H9 (cell line): ENCODE results near the gene TPD52L2. TPM values are rescaled to one million over a fixed set of nuclear protein-coding genes. Genes with fewer than 3 reads are reported as not detected.
A peak's percentile ranks its signal among the peaks of the same experiment; 100 is the strongest.

Experiments used
- DNase-seq: peaks from one replicate; pipeline ENCODE4 v3.0.0-alpha.2; 2017
- H2AFZ ChIP-seq: one replicate; pipeline ENCODE4 v1.6.1; 2013; ENCODE audit warnings: mild to moderate bottlenecking, low read length, control low read depth, moderate library complexity
- H2AK5ac ChIP-seq: 2 replicates; pipeline ENCODE4 v1.6.1; 2013; ENCODE audit warnings: low read length, control low read depth, mixed read lengths; ENCODE audit not compliant: insufficient read length
- H2BK120ac ChIP-seq: one replicate; pipeline ENCODE4 v1.6.1; 2013; ENCODE audit warnings: low read depth, mild to moderate bottlenecking, low read length, control low read depth, inconsistent platforms; ENCODE audit not compliant: poor library complexity, severe bottlenecking
- H2BK12ac ChIP-seq: 2 replicates; pipeline ENCODE4 v1.6.1; 2013; ENCODE audit warnings: low read length, control low read depth, mixed read lengths, low read depth; ENCODE audit not compliant: insufficient read length
- H2BK15ac ChIP-seq: 2 replicates; pipeline ENCODE4 v1.6.1; 2013; ENCODE audit warnings: low read depth, low read length, control low read depth
- H2BK20ac ChIP-seq: one replicate; pipeline ENCODE4 v1.6.1; 2013; ENCODE audit warnings: low read depth, mild to moderate bottlenecking, low read length, control low read depth, inconsistent platforms; ENCODE audit not compliant: poor library complexity, severe bottlenecking
- H2BK5ac ChIP-seq: 2 replicates; pipeline ENCODE4 v1.6.1; 2013; ENCODE audit warnings: low read length, control low read depth, mixed read lengths; ENCODE audit not compliant: insufficient read length
- H3K14ac ChIP-seq: 2 replicates; pipeline ENCODE4 v1.6.1; 2013; ENCODE audit warnings: low read length, control low read depth; ENCODE audit not compliant: insufficient read depth
- H3K18ac ChIP-seq: 2 replicates; pipeline ENCODE4 v1.6.1; 2013; ENCODE audit warnings: low read depth, mild to moderate bottlenecking, mixed read lengths, low read length, control low read depth; ENCODE audit not compliant: insufficient read length
- H3K23ac ChIP-seq: 2 replicates; pipeline ENCODE4 v1.6.1; 2013; ENCODE audit warnings: low read length, control low read depth, mixed read lengths, low read depth; ENCODE audit not compliant: insufficient read length
- H3K23me2 ChIP-seq: 2 replicates; pipeline ENCODE4 v1.6.1; 2013; ENCODE audit warnings: low read depth, mild to moderate bottlenecking, mixed read lengths, low read length, control low read depth; ENCODE audit not compliant: insufficient read length, poor library complexity, severe bottlenecking
- H3K27ac ChIP-seq: 2 replicates; pipeline ENCODE4 v1.5.1; 2013; ENCODE audit warnings: low read length, control low read depth, mixed read lengths, low read depth; ENCODE audit not compliant: insufficient read length
- H3K27me3 ChIP-seq: 2 replicates; pipeline ENCODE4 v1.6.1; 2013; ENCODE audit warnings: low read length, control low read depth, inconsistent platforms; ENCODE audit not compliant: insufficient read depth
- H3K4ac ChIP-seq: 2 replicates; pipeline ENCODE4 v1.6.1; 2013; ENCODE audit warnings: low read depth, mild to moderate bottlenecking, control low read depth, inconsistent platforms, low read length, moderate library complexity
- H3K4me1 ChIP-seq: 2 replicates; pipeline ENCODE4 v1.6.1; 2013; ENCODE audit warnings: low read length, control low read depth, inconsistent platforms; ENCODE audit not compliant: insufficient read depth
- H3K4me2 ChIP-seq: 2 replicates; pipeline ENCODE4 v1.6.1; 2013; ENCODE audit warnings: low read length, control low read depth, mixed read lengths; ENCODE audit not compliant: insufficient read length, insufficient read depth
- H3K56ac ChIP-seq: 2 replicates; pipeline ENCODE4 v1.6.1; 2013; ENCODE audit warnings: low read depth, mild to moderate bottlenecking, mixed read lengths, low read length, control low read depth; ENCODE audit not compliant: insufficient read length
- H3K79me1 ChIP-seq: 2 replicates; pipeline ENCODE4 v1.6.1; 2013; ENCODE audit warnings: low read depth, mild to moderate bottlenecking, moderate library complexity, low read length, control low read depth, inconsistent platforms; ENCODE audit not compliant: insufficient read depth, poor library complexity, severe bottlenecking
- H3K79me2 ChIP-seq: 2 replicates; pipeline ENCODE4 v1.6.1; 2013; ENCODE audit warnings: low read length, control low read depth, inconsistent platforms; ENCODE audit not compliant: insufficient read depth
- H3K9ac ChIP-seq: 2 replicates; pipeline ENCODE4 v1.6.1; 2013; ENCODE audit warnings: low read length, control low read depth, mixed read lengths; ENCODE audit not compliant: insufficient read length; ENCODE audit errors: extremely low read depth
- H3K9me3 ChIP-seq: one replicate; pipeline ENCODE4 v1.6.1; 2013; ENCODE audit warnings: low read depth, low read length, inconsistent platforms; ENCODE audit not compliant: control insufficient read depth
- H3T11ph ChIP-seq: one replicate; pipeline ENCODE4 v1.6.1; 2013; ENCODE audit warnings: mild to moderate bottlenecking, low read length, control low read depth, inconsistent platforms
- H4K20me1 ChIP-seq: one replicate; pipeline ENCODE4 v1.6.1; 2013; ENCODE audit not compliant: control insufficient read depth, insufficient read length, insufficient read depth
- H4K5ac ChIP-seq: 2 replicates; pipeline ENCODE4 v1.6.1; 2013; ENCODE audit warnings: low read depth, mild to moderate bottlenecking, mixed read lengths, low read length, control low read depth; ENCODE audit not compliant: insufficient read length
- H4K8ac ChIP-seq: replicated peaks from 2 replicates; pipeline ENCODE4 v1.6.1; 2013; ENCODE audit warnings: low read length, control low read depth, mixed read lengths, low read depth; ENCODE audit not compliant: insufficient read length
- H4K91ac ChIP-seq: 2 replicates; pipeline ENCODE4 v1.6.1; 2013; ENCODE audit warnings: low read depth, mild to moderate bottlenecking, moderate library complexity, mixed read lengths, low read length, control low read depth; ENCODE audit not compliant: insufficient read length
- H3K27ac Mint-ChIP-seq, 3 experiments: 2 replicates in 2 of 3; 3 replicates in 1 of 3; pipeline ENCODE4 v1.8.0; 2020 to 2021; ENCODE audit warnings: mixed read lengths in 3 of 3, mild to moderate bottlenecking in 1 of 3, moderate library complexity in 1 of 3
- H3K27me3 Mint-ChIP-seq: 2 replicates; pipeline ENCODE4 v1.8.0; 2021; ENCODE audit warnings: low read depth, mild to moderate bottlenecking, moderate library complexity, mixed read lengths
- H3K36me3 Mint-ChIP-seq, 3 experiments: 2 replicates in 2 of 3; 3 replicates in 1 of 3; pipeline ENCODE4 v1.8.0; 2020 to 2021; ENCODE audit warnings: low read depth in 3 of 3, mixed read lengths in 3 of 3; ENCODE audit not compliant: insufficient read depth in 1 of 3
- H3K4me1 Mint-ChIP-seq, 2 experiments: 2 replicates each; pipeline ENCODE4 v1.8.0; 2020; ENCODE audit warnings: mixed read lengths in 2 of 2
- H3K4me3 Mint-ChIP-seq, 2 experiments: 2 replicates in 1 of 2; 3 replicates in 1 of 2; pipeline ENCODE4 v1.8.0; 2020 to 2021; ENCODE audit warnings: mild to moderate bottlenecking in 2 of 2, mixed read lengths in 2 of 2, moderate library complexity in 1 of 2
- H3K9me3 Mint-ChIP-seq, 2 experiments: 2 replicates in 1 of 2; 3 replicates in 1 of 2; pipeline ENCODE4 v1.8.0; 2020; ENCODE audit warnings: mild to moderate bottlenecking in 2 of 2, mixed read lengths in 2 of 2, moderate library complexity in 1 of 2
- CTCF ChIP-seq: fragments of 200-600 bp; sonication (generic); conservative IDR thresholded peaks from 3 replicates; pipeline ENCODE4 v1.8.0; 2021; ENCODE audit warnings: antibody characterized with exemption, mild to moderate bottlenecking
- WGBS: extraction: QIAGEN DNeasy Blood & Tissue Kit; methylation state at CpG from one replicate; pipeline ENCODE4 v1.1.7; 2013; ENCODE audit warnings: missing lambda C conversion rate, low lambda C conversion rate, mixed read lengths; ENCODE audit not compliant: insufficient read length; ENCODE audit errors: extremely low coverage; 5-methylcytosine and 5-hydroxymethylcytosine counted together
- total RNA-seq: library from RNA; stranded (reverse); gene quantifications from 2 replicates; pipeline ENCODE4 v1.2.1, GENCODE V29; 2021

TPD52L2 gene
- total RNA-seq, 1 experiment from 2014 or later: 94.1 TPM

- no CpG with 5 or more reads among the region's 6 CpGs for WGBS
Observed at GRCh38 chr20:63893999-63894357, 28.9 kb downstream of the TPD52L2 start.

More at GRCh38 chr20:63893999-63894357, 28.9 kb downstream of the TPD52L2 start:
- no peak overlapping the region for H3K23ac ChIP-seq
- TF ChIP-seq CTCF: no peak
- no peak overlapping the region for H2BK20ac ChIP-seq
- Mint-ChIP-seq H3K36me3 (peaks cover 0 to 31% (median 24%) of the 10 kb centered on the region in 3 experiments; a peak in 5 of 7 replicates), H3K27ac (no peak overlapping the region), H3K9me3 (no peaks in the 10 kb centered on the region), H3K27me3 (no peaks in the 10 kb centered on the region), H3K4me3 (peak overlapping the region; percentile 57 to 78), H3K4me1 (peaks cover 16 to 17% of the 10 kb centered on the region in 2 experiments)
- H3K18ac ChIP-seq: no peak overlapping the region
- no peak overlapping the region for H2AFZ ChIP-seq
- no peak overlapping the region for H2BK15ac ChIP-seq
- peak overlapping the region; percentile 2 for H3K9ac ChIP-seq
- no peak overlapping the region for H2BK120ac ChIP-seq
- H3K14ac ChIP-seq: no peak overlapping the region
- H3K9me3 ChIP-seq: no peaks in the 10 kb centered on the region
- no peaks in the 10 kb centered on the region for H3K79me1 ChIP-seq
- no peak overlapping the region for H2BK12ac ChIP-seq
- H3K23me2 ChIP-seq: peaks cover 6% of the 10 kb centered on the region
- H3K27ac ChIP-seq: no peak overlapping the region
- H4K20me1 ChIP-seq: no peaks in the 10 kb centered on the region
- no peak for DNase-seq
- no peak overlapping the region for H4K8ac ChIP-seq
- H3K27me3 ChIP-seq: no peaks in the 10 kb centered on the region
- no peak overlapping the region for H2BK5ac ChIP-seq
- H4K91ac ChIP-seq: no peak overlapping the region
- H3K56ac ChIP-seq: no peak overlapping the region
- peaks cover 11% of the 10 kb centered on the region; the same call in 1 of the 2 replicates for H3K79me2 ChIP-seq
- no peak overlapping the region for H2AK5ac ChIP-seq
- H3K4ac ChIP-seq: no peak overlapping the region
- peak overlapping the region; percentile 85 for H3K4me2 ChIP-seq
- H4K5ac ChIP-seq: no peak overlapping the region
- H3T11ph ChIP-seq: no peak overlapping the region
- 0 out of 2 replicates have a peak, but pooled peaks cover 2% of the 10 kb centered on the region for H3K4me1 ChIP-seq
